Erythroblast (primary cell): ENCODE data around the gene CIDEB.

ENCODE experiments used
- GATA1 ChIP-seq: IDR thresholded peaks from 2 replicates; pipeline ENCODE4 v1.6.1; 2011; ENCODE audit warnings: low read depth, mild to moderate bottlenecking, control low read depth, low read length, moderate library complexity
- POLR2A ChIP-seq: IDR thresholded peaks from 2 replicates; pipeline ENCODE4 v1.6.1; 2011; ENCODE audit warnings: mild to moderate bottlenecking, low read length

- TF ChIP-seq POLR2A (no peak), GATA1 (no peak)
These were observed 49.1 kb downstream of the CIDEB start for GRCh38 chr14:24258548-24259265.
